OCI-LY1 (cell line): Measurements from ENCODE around the gene ZNF800.

Experiments
- H2AFZ ChIP-seq: fragments of 200-600 bp; sonication (generic), shearing (Covaris generic); 2 replicates; pipeline ENCODE4 v1.6.0; 2014; ENCODE audit warnings: antibody characterized with exemption, mild to moderate bottlenecking, low read length
- H3F3A ChIP-seq: fragments of 200-600 bp; sonication (generic), shearing (Covaris generic); 2 replicates; pipeline ENCODE4 v1.6.0; 2014; ENCODE audit warnings: mild to moderate bottlenecking, antibody characterized with exemption, low read length, moderate library complexity; ENCODE audit not compliant: insufficient read depth
- H3K27ac ChIP-seq: fragments of 200-600 bp; sonication (generic); 2 replicates; pipeline ENCODE4 v1.5.1; 2014; ENCODE audit warnings: low read length, mixed run types, mild to moderate bottlenecking, low read depth; ENCODE audit not compliant: poor library complexity, severe bottlenecking
- H3K27me3 ChIP-seq: fragments of 200-600 bp; sonication (generic); 2 replicates; pipeline ENCODE4 v1.6.0; 2014; ENCODE audit warnings: antibody characterized with exemption, mild to moderate bottlenecking, low read length, moderate library complexity; ENCODE audit not compliant: insufficient read depth
- H3K36me3 ChIP-seq: fragments of 200-600 bp; sonication (generic); 2 replicates; pipeline ENCODE4 v1.6.1; 2014; ENCODE audit warnings: mild to moderate bottlenecking, antibody characterized with exemption, low read length, moderate library complexity, mixed read lengths; ENCODE audit not compliant: insufficient read depth
- H3K4me1 ChIP-seq: fragments of 200-600 bp; sonication (generic); 2 replicates; pipeline ENCODE4 v1.5.1; 2014; ENCODE audit warnings: mild to moderate bottlenecking, low read length, moderate library complexity; ENCODE audit not compliant: insufficient read depth, severe bottlenecking
- H3K4me2 ChIP-seq: fragments of 200-600 bp; sonication (generic), shearing (Covaris generic); 2 replicates; pipeline ENCODE4 v1.6.1; 2014; ENCODE audit warnings: low read length
- H3K4me3 ChIP-seq: fragments of 200-600 bp; sonication (generic); 2 replicates; pipeline ENCODE4 v1.5.1; 2014; ENCODE audit warnings: low read length, low read depth, mild to moderate bottlenecking, mixed read lengths; ENCODE audit not compliant: poor library complexity, severe bottlenecking
- H3K79me2 ChIP-seq: fragments of 200-600 bp; shearing (Covaris generic); 2 replicates; pipeline ENCODE4 v1.6.1; 2016; ENCODE audit warnings: mixed run types, low read length, mixed read lengths; ENCODE audit not compliant: insufficient read depth
- H3K9ac ChIP-seq: fragments of 200-600 bp; sonication (generic), shearing (Covaris generic); 2 replicates; pipeline ENCODE4 v1.6.1; 2014; ENCODE audit warnings: mild to moderate bottlenecking, low read length, mixed read lengths
- H3K9me2 ChIP-seq: fragments of 200-600 bp; sonication (generic), shearing (Covaris generic); 2 replicates; pipeline ENCODE4 v1.6.1; 2014; ENCODE audit warnings: low read depth, mild to moderate bottlenecking, low read length, mixed read lengths
- H3K9me3 ChIP-seq: fragments of 200-600 bp; shearing (Covaris generic); 2 replicates; pipeline ENCODE4 v1.6.1; 2014; ENCODE audit warnings: low read length, mixed read lengths
- H4K20me1 ChIP-seq: fragments of 200-600 bp; sonication (generic), shearing (Covaris generic); 2 replicates; pipeline ENCODE4 v1.6.0; 2016; ENCODE audit warnings: mild to moderate bottlenecking, low read length; ENCODE audit not compliant: insufficient read depth
- EZH2 ChIP-seq: fragments of 200-600 bp; sonication (generic), shearing (Covaris generic); IDR thresholded peaks from 2 replicates; pipeline ENCODE4 v1.8.0; 2017; ENCODE audit warnings: borderline replicate concordance, mixed run types, mild to moderate bottlenecking, antibody characterized with exemption, low read length, moderate library complexity, mixed read lengths
- TF ChIP-seq, protein P1 (sequence below): fragments of 200-600 bp; sonication (generic), shearing (Covaris generic); IDR thresholded peaks from 2 replicates; pipeline ENCODE4 v1.5.1; 2017; ENCODE audit warnings: mild to moderate bottlenecking, antibody characterized with exemption, low read length, moderate library complexity, mixed read lengths

The ZNF800 gene

GRCh38 chr7:127387974-127388373 lies 4.5 kb downstream of the ZNF800 start:
- Histone ChIP-seq H3K36me3 (peaks cover 76% of the 10 kb centered on the region), H3F3A (no peaks in the 10 kb centered on the region), H3K9me3 (no peaks in the 10 kb centered on the region), H4K20me1 (peaks cover 5% of the 10 kb centered on the region; the same call in 1 of the 2 replicates), H3K27me3 (no peaks in the 10 kb centered on the region), H2AFZ (no peak overlapping the region), H3K4me2 (no peak overlapping the region), H3K9ac (no peak overlapping the region), H3K4me1 (peaks cover 29% of the 10 kb centered on the region), H3K79me2 (peaks cover 84% of the 10 kb centered on the region), H3K9me2 (no peaks in the 10 kb centered on the region), H3K4me3 (no peak overlapping the region), H3K27ac (no peak overlapping the region)
- TF ChIP-seq EZH2: no peak
- TF ChIP-seq, protein P1, sequence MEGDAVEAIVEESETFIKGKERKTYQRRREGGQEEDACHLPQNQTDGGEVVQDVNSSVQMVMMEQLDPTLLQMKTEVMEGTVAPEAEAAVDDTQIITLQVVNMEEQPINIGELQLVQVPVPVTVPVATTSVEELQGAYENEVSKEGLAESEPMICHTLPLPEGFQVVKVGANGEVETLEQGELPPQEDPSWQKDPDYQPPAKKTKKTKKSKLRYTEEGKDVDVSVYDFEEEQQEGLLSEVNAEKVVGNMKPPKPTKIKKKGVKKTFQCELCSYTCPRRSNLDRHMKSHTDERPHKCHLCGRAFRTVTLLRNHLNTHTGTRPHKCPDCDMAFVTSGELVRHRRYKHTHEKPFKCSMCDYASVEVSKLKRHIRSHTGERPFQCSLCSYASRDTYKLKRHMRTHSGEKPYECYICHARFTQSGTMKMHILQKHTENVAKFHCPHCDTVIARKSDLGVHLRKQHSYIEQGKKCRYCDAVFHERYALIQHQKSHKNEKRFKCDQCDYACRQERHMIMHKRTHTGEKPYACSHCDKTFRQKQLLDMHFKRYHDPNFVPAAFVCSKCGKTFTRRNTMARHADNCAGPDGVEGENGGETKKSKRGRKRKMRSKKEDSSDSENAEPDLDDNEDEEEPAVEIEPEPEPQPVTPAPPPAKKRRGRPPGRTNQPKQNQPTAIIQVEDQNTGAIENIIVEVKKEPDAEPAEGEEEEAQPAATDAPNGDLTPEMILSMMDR: no peak

- H3K4me3 ChIP-seq: no peak overlapping the region
- no peak overlapping the region for H3K4me2 ChIP-seq
- H3K9ac ChIP-seq: no peak overlapping the region
- no peaks in the 10 kb centered on the region for H3K27me3 ChIP-seq
- H3K9me2 ChIP-seq: no peaks in the 10 kb centered on the region
- no peak overlapping the region for H3K27ac ChIP-seq
- no peak overlapping the region for H2AFZ ChIP-seq
- H3K79me2 ChIP-seq: peaks cover 95% of the 10 kb centered on the region
- H3F3A ChIP-seq: no peaks in the 10 kb centered on the region
- H3K9me3 ChIP-seq: no peaks in the 10 kb centered on the region
- peaks cover 21% of the 10 kb centered on the region for H4K20me1 ChIP-seq
- peaks cover 85% of the 10 kb centered on the region for H3K36me3 ChIP-seq
- H3K4me1 ChIP-seq: peaks cover 20% of the 10 kb centered on the region
- no peak for TF ChIP-seq EZH2
- TF ChIP-seq, protein P1: no peak
Observed at GRCh38 chr7:127383123-127383835, 9.2 kb downstream of the ZNF800 start.

DNA sequence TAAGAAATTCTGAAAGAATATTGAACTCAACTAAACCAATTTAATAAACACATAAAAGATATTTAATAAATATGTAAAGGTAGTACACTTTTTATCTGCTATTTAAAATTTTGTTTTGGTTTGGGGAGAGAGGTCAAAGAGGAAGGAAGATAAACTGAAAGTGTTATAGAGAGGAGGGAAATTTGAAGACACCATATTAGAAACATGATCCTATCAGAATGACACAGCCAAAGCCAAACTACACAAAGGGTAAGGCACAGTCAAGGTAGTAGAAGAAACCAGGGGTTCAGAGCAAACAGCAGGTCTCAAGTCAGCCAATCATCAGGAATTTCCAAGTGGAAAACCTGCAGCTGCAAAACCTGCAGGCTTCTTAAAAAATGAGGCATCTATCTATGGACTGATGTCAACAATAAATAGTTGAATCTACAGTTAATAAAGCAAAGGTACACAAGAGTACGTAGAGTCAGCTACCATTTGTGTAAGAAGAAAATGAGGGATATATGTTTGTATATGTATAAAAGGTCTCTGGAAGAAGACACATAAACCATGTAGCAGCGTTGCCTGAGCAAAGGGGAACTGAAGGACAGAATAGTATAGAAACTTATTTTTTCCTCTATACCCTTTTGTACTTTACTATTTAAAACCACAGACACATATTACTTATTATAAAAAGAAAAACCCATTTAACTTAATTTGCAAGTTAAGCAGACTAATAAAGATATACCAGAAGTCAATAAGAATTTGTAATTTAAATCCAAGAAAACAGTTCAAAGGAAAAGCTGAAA lies 10.0 kb downstream of the ZNF800 start:
- Histone ChIP-seq H3K9me3 (no peaks in the 10 kb centered on the region), H3K4me3 (no peak overlapping the region), H4K20me1 (peaks cover 19% of the 10 kb centered on the region), H2AFZ (no peak overlapping the region), H3K27ac (no peak overlapping the region), H3K4me1 (peaks cover 20% of the 10 kb centered on the region), H3F3A (no peaks in the 10 kb centered on the region), H3K36me3 (peaks cover 85% of the 10 kb centered on the region), H3K9me2 (no peaks in the 10 kb centered on the region), H3K79me2 (peaks cover 95% of the 10 kb centered on the region), H3K27me3 (no peaks in the 10 kb centered on the region), H3K4me2 (no peak overlapping the region), H3K9ac (no peak overlapping the region)
- no peak for TF ChIP-seq EZH2
- TF ChIP-seq, protein P1: no peak
